WTC11 (cell line): ENCODE results near the gene DBN1. TPM values are rescaled to one million over a fixed set of nuclear protein-coding genes. Genes with fewer than 3 reads are reported as not detected.

Source experiments
- ATAC-seq: fragments of 200-7000 bp; cut with Tn5 transposase; 2 replicates; pipeline ENCODE4 v1.10.0; 2021; ENCODE audit warnings: mild to moderate bottlenecking, moderate library complexity
- CTCF ChIA-PET: fragments of 300-600 bp; sonication (Branson Sonifier 250); formaldehyde crosslinking; loops from one replicate; lab custom pipeline; 2021; ENCODE audit warnings: antibody characterized with exemption; lab: Charles Lee
- POLR2A ChIA-PET: fragments of 350-600 bp; sonication (Branson Sonifier 250); formaldehyde crosslinking; loops from one replicate; lab custom pipeline; 2021; ENCODE audit warnings: antibody characterized with exemption; lab: Charles Lee
- DNase-seq: peaks from one replicate; pipeline ENCODE4 v3.0.0; 2021; ENCODE audit warnings: low spot score
- H3K27ac Mint-ChIP-seq: 2 replicates; pipeline ENCODE4 v1.8.0; 2021; ENCODE audit warnings: mixed read lengths
- H3K27me3 Mint-ChIP-seq: 2 replicates; pipeline ENCODE4 v1.8.0; 2021; ENCODE audit warnings: low read depth, mild to moderate bottlenecking, moderate library complexity, mixed read lengths
- H3K36me3 Mint-ChIP-seq: 2 replicates; pipeline ENCODE4 v1.8.0; 2021; ENCODE audit warnings: mixed read lengths
- H3K4me1 Mint-ChIP-seq: 2 replicates; pipeline ENCODE4 v1.8.0; 2022; ENCODE audit warnings: mixed read lengths
- H3K4me3 Mint-ChIP-seq: 2 replicates; pipeline ENCODE4 v1.8.0; 2021; ENCODE audit warnings: mild to moderate bottlenecking, moderate library complexity, mixed read lengths
- H3K9me3 Mint-ChIP-seq: 2 replicates; pipeline ENCODE4 v1.8.0; 2021; ENCODE audit warnings: mixed read lengths
- FOXJ3 ChIP-seq: sonication (generic); formaldehyde crosslinking; IDR thresholded peaks from 2 replicates; pipeline ENCODE4 v1.9.0; 2021; ENCODE audit warnings: missing genetic modification reagents, mild to moderate bottlenecking, borderline replicate concordance
- NFYB ChIP-seq: sonication (generic); formaldehyde crosslinking; conservative IDR thresholded peaks from 2 replicates; pipeline ENCODE4 v1.8.0; 2022; ENCODE audit warnings: low read depth, missing genetic modification reagents
- NR1H2 ChIP-seq: sonication (generic); formaldehyde crosslinking; IDR thresholded peaks from 2 replicates; pipeline ENCODE4 v1.9.0; 2021; ENCODE audit warnings: mild to moderate bottlenecking, moderate library complexity, missing genetic modification reagents
- NR2C2 ChIP-seq: sonication (generic); formaldehyde crosslinking; IDR thresholded peaks from 2 replicates; pipeline ENCODE4 v1.8.0; 2022; ENCODE audit warnings: mild to moderate bottlenecking, missing genetic modification reagents
- OVOL2 ChIP-seq: fragments of 250-450 bp; sonication (Bioruptor Pico); IDR thresholded peaks from 2 replicates; pipeline ENCODE4 v1.9.0; 2021; ENCODE audit warnings: mild to moderate bottlenecking, borderline replicate concordance
- SMAD4 ChIP-seq: sonication (generic); formaldehyde crosslinking; IDR thresholded peaks from 2 replicates; pipeline ENCODE4 v1.8.0; 2022; ENCODE audit warnings: mild to moderate bottlenecking, missing genetic modification reagents
- TEAD4 ChIP-seq: sonication (generic); formaldehyde crosslinking; IDR thresholded peaks from 2 replicates; pipeline ENCODE4 v1.8.0; 2022; ENCODE audit warnings: mild to moderate bottlenecking, missing genetic modification reagents
- TP53 ChIP-seq: sonication (generic); formaldehyde crosslinking; IDR thresholded peaks from 2 replicates; pipeline ENCODE4 v1.8.1; 2023; ENCODE audit warnings: mild to moderate bottlenecking, missing genetic modification reagents
- ZNF121 ChIP-seq: sonication (generic); formaldehyde crosslinking; IDR thresholded peaks from 2 replicates; pipeline ENCODE4 v1.8.0; 2023; ENCODE audit warnings: missing genetic modification reagents
- ZNF219 ChIP-seq: sonication (generic); formaldehyde crosslinking; IDR thresholded peaks from 2 replicates; pipeline ENCODE4 v1.8.0; 2023; ENCODE audit warnings: missing genetic modification reagents, mild to moderate bottlenecking, borderline replicate concordance
- ZNF317 ChIP-seq: sonication (generic); formaldehyde crosslinking; IDR thresholded peaks from 2 replicates; pipeline ENCODE4 v1.8.1; 2023; ENCODE audit warnings: low read depth, mild to moderate bottlenecking, moderate library complexity, missing genetic modification reagents, borderline replicate concordance
- ZNF423 ChIP-seq: fragments of 250-450 bp; sonication (Bioruptor Pico); IDR thresholded peaks from 2 replicates; pipeline ENCODE4 v2.1.2; 2022; ENCODE audit warnings: mild to moderate bottlenecking, moderate library complexity
- total RNA-seq: library from RNA; stranded (reverse); gene quantifications from 3 replicates; pipeline ENCODE4 v1.2.3, GENCODE V29; 2021
- TF ChIP-seq, protein P1 (sequence below): sonication (generic); formaldehyde crosslinking; IDR thresholded peaks from 2 replicates; pipeline ENCODE4 v1.8.1; 2023; ENCODE audit warnings: mild to moderate bottlenecking, missing genetic modification reagents
- TF ChIP-seq, protein P2 (sequence below): fragments of 250-450 bp; sonication (Bioruptor Pico); conservative IDR thresholded peaks from 2 replicates; pipeline ENCODE4 v1.9.0; 2021; ENCODE audit warnings: mild to moderate bottlenecking
- TF ChIP-seq, protein P3 (sequence below): sonication (generic); formaldehyde crosslinking; IDR thresholded peaks from 2 replicates; pipeline ENCODE4 v1.8.1; 2023; ENCODE audit warnings: mild to moderate bottlenecking, missing genetic modification reagents, moderate library complexity
- TF ChIP-seq, protein P4 (sequence below): sonication (generic); formaldehyde crosslinking; IDR thresholded peaks from 2 replicates; pipeline ENCODE4 v1.8.0; 2023; ENCODE audit warnings: mild to moderate bottlenecking, missing genetic modification reagents
- TF ChIP-seq, protein P5 (sequence below): sonication (generic); formaldehyde crosslinking; IDR thresholded peaks from 2 replicates; pipeline ENCODE4 v1.8.1; 2023; ENCODE audit warnings: mild to moderate bottlenecking, missing genetic modification reagents
- TF ChIP-seq, protein P6 (sequence below): fragments of 250-450 bp; sonication (Bioruptor Pico); IDR thresholded peaks from 2 replicates; pipeline ENCODE4 v2.1.2; 2022; ENCODE audit warnings: mild to moderate bottlenecking, moderate library complexity

Gene DBN1
- total RNA-seq, 1 experiment from 2014 or later = 288 TPM

DNA sequence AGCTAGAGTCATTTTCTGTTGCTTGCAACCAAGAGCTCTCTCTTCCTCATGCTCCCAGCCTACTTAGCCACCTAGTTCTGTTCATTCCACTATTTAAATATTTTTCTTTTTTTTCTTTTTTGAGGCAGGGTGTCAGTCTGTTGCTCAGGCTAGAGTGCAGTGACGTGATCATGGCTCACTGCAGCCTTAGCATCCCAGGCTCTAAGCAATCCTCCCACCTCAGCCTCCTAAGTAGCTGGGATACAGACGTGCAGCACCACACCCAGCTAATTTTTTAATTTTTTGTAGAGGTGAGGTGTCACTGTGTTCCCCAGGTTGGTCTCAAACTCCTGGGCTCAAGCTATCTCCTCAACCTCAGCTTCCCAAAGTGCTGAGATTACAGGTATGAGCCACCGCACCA, 59.0 kb downstream of the DBN1 start:
- Mint-ChIP-seq H3K9me3 (no peaks in the 10 kb centered on the region), H3K4me3 (no peak overlapping the region), H3K27ac (no peak overlapping the region)
- DNase-seq = no peak
- CTCF ChIA-PET = interaction anchor here (1.3 to 3.7 kb wide), 7 partner anchors 11 to 105 kb away, joined by 3 to 32 read pairs (median 6); no protein-coding TSS in a partner anchor
- TF ChIP-seq FOXJ3 (CRISPR knock-in tag) = no peak
- no peak for TF ChIP-seq TEAD4 (CRISPR knock-in tag)
- no peak for TF ChIP-seq SMAD4 (CRISPR knock-in tag)
- TF ChIP-seq, protein P1, sequence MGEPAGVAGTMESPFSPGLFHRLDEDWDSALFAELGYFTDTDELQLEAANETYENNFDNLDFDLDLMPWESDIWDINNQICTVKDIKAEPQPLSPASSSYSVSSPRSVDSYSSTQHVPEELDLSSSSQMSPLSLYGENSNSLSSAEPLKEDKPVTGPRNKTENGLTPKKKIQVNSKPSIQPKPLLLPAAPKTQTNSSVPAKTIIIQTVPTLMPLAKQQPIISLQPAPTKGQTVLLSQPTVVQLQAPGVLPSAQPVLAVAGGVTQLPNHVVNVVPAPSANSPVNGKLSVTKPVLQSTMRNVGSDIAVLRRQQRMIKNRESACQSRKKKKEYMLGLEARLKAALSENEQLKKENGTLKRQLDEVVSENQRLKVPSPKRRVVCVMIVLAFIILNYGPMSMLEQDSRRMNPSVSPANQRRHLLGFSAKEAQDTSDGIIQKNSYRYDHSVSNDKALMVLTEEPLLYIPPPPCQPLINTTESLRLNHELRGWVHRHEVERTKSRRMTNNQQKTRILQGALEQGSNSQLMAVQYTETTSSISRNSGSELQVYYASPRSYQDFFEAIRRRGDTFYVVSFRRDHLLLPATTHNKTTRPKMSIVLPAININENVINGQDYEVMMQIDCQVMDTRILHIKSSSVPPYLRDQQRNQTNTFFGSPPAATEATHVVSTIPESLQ (CRISPR knock-in tag) = no peak
- no peak for TF ChIP-seq ZNF121 (CRISPR knock-in tag)
- no peak for TF ChIP-seq ZNF423
- TF ChIP-seq TP53 = no peak
- TF ChIP-seq, protein P2, sequence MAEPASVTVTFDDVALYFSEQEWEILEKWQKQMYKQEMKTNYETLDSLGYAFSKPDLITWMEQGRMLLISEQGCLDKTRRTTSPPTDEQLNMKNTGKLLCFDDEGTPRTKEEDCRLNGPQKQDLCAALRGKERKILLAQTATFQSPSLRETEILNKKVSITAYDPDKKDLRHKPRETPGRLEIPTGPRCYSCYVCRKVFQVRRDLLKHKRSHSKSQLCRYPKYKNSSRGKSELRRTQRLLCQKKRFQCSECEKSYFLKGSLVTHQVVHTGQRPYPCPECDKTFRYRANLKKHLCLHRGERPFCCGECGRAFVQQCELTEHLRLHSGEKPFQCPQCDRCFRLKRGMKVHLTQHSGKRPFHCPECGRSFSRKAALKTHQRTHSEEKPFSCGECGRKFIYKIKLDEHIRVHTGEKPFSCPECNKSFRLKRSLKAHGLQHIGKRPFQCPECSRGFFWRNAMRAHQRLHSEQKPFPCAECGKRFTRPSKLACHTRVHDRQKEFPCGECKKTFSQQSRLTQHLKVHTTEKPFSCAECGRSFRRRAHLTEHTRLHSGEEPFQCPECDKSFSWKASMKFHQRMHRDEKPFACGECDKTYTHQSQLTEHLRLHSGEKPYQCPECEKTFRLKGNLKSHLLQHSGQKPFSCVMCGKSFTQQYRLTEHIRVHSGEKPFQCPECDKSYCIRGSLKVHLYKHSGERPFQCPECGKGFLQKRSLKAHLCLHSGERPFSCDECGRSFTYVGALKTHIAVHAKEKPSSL (CRISPR knock-in tag) = no peak
- TF ChIP-seq, protein P3, sequence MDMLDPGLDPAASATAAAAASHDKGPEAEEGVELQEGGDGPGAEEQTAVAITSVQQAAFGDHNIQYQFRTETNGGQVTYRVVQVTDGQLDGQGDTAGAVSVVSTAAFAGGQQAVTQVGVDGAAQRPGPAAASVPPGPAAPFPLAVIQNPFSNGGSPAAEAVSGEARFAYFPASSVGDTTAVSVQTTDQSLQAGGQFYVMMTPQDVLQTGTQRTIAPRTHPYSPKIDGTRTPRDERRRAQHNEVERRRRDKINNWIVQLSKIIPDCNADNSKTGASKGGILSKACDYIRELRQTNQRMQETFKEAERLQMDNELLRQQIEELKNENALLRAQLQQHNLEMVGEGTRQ (CRISPR knock-in tag) = no peak
- TF ChIP-seq, protein P4, sequence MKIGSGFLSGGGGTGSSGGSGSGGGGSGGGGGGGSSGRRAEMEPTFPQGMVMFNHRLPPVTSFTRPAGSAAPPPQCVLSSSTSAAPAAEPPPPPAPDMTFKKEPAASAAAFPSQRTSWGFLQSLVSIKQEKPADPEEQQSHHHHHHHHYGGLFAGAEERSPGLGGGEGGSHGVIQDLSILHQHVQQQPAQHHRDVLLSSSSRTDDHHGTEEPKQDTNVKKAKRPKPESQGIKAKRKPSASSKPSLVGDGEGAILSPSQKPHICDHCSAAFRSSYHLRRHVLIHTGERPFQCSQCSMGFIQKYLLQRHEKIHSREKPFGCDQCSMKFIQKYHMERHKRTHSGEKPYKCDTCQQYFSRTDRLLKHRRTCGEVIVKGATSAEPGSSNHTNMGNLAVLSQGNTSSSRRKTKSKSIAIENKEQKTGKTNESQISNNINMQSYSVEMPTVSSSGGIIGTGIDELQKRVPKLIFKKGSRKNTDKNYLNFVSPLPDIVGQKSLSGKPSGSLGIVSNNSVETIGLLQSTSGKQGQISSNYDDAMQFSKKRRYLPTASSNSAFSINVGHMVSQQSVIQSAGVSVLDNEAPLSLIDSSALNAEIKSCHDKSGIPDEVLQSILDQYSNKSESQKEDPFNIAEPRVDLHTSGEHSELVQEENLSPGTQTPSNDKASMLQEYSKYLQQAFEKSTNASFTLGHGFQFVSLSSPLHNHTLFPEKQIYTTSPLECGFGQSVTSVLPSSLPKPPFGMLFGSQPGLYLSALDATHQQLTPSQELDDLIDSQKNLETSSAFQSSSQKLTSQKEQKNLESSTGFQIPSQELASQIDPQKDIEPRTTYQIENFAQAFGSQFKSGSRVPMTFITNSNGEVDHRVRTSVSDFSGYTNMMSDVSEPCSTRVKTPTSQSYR (CRISPR knock-in tag) = no peak
- TF ChIP-seq, protein P5, sequence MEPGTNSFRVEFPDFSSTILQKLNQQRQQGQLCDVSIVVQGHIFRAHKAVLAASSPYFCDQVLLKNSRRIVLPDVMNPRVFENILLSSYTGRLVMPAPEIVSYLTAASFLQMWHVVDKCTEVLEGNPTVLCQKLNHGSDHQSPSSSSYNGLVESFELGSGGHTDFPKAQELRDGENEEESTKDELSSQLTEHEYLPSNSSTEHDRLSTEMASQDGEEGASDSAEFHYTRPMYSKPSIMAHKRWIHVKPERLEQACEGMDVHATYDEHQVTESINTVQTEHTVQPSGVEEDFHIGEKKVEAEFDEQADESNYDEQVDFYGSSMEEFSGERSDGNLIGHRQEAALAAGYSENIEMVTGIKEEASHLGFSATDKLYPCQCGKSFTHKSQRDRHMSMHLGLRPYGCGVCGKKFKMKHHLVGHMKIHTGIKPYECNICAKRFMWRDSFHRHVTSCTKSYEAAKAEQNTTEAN (CRISPR knock-in tag) = no peak
- TF ChIP-seq NR1H2 = no peak
- TF ChIP-seq NR2C2 (CRISPR knock-in tag) = no peak
- TF ChIP-seq ZNF317 (CRISPR knock-in tag) = no peak
- TF ChIP-seq ZNF219 = no peak
- TF ChIP-seq OVOL2 = no peak
- TF ChIP-seq, protein P6, sequence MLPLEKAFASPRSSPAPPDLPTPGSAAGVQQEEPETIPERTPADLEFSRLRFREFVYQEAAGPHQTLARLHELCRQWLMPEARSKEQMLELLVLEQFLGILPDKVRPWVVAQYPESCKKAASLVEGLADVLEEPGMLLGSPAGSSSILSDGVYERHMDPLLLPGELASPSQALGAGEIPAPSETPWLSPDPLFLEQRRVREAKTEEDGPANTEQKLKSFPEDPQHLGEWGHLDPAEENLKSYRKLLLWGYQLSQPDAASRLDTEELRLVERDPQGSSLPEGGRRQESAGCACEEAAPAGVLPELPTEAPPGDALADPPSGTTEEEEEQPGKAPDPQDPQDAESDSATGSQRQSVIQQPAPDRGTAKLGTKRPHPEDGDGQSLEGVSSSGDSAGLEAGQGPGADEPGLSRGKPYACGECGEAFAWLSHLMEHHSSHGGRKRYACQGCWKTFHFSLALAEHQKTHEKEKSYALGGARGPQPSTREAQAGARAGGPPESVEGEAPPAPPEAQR (CRISPR knock-in tag) = no peak
- no peak for TF ChIP-seq NFYB
- TF ChIP-seq, all 79 proteins: peak for 0
- POLR2A ChIA-PET = no interaction called here
- Mint-ChIP-seq H3K4me1 (no peaks in the 10 kb centered on the region), H3K27me3 (peaks cover 54% of the 10 kb centered on the region), H3K36me3 (no peaks in the 10 kb centered on the region)
- ATAC-seq = no peak
